GM18870 (cell line): ENCODE measurements around the gene GAK.

Experiments used
- ATAC-seq: cut with Tn5 transposase; IDR thresholded peaks from one replicate; pipeline ENCODE4 v1.9.1; 2021; ENCODE audit warnings: moderate library complexity; ENCODE audit not compliant: unreplicated experiment

Gene GAK

DNA sequence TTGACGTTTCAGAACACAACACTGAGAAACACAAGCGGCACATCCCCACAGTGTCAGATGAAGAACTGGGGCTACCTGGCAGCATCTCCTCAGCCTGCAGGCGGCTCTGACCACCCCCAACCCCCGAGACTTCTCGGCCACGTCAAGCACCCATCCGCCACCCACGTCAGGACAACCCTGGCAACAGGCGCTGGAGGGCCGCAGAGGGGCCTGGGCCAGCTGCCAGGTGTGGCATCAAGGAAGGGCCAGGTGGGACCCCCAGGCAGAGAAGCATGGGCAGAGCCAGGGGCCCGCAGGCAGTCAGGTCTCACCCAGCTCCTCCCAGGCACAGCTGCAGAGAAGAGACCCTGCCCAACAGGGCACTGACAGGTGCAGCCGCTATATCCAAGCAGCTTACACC lies 22.3 kb downstream of the GAK start:
- no peak for ATAC-seq

DNA sequence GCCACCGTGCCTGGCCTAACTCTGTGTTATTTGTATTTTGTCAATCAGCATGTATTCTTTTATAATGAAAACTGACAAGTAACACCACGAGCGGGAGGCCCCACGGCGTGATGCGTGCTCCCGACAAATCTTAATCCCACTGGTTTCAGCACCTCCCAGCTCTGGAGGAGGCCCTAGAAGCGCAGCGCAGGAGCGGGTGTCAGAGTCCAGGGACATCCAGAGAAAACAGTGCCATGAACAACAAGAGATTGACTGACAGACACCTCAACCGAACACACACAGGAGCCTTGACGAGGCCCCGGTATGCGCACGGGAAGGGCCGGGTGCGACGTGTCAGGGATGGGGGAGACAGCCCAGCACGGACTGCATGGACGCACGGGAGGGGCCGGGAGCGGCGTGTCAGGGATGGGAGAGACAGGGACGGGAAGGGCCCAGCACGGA lies 23.0 kb downstream of the GAK start:
- ATAC-seq = no peak

DNA sequence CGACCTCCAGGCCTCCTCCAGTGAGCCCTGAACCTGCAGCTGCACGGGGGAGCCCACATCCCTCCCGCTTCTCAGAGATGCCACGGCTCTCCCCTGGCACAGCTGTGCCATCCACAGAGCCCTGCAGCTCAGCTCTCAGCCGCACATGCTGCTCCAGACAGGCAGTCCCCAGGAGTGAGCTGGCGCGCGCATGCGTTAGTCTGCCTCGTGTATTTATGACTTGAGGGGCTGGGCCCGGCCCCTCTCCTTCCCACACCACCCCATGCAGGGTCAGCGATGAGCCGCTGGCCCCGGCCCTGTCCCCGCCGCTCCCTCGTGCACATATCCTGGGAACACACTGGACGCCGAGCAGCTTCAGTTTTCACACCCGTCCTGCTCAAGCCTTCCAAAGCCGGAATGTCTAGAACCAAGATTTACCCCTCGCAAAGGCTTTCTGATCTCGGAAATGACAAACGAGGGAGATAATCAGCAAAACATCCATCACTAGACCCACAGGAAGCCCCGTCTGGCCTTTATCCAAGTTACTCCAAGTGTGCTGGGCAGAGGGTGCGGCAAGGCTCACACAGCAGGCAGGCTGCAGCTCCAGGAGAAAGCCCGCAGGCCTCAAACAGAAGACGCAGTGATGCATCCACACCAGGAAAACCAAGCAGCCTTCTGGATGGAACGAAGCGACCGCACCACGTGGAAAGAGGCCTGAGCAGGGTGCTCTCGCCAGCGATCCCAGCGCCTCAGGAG lies 24.3 kb downstream of the GAK start:
- no peak for ATAC-seq

DNA sequence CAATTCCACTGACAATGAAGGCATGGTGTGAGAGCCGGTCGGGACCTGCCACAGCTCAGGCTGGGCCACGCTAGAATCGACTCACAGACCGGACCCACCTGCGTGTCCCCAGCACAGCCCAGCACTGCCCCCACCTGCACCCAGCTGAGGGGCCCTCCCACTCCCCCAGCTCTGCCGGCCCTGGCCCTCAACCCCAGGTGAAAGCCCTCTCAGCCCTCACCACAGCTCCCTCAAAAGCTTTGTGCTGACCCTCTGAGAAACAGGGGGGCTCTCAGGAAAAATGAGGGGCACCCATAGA lies 25.1 kb downstream of the GAK start:
- ATAC-seq = no peak

DNA sequence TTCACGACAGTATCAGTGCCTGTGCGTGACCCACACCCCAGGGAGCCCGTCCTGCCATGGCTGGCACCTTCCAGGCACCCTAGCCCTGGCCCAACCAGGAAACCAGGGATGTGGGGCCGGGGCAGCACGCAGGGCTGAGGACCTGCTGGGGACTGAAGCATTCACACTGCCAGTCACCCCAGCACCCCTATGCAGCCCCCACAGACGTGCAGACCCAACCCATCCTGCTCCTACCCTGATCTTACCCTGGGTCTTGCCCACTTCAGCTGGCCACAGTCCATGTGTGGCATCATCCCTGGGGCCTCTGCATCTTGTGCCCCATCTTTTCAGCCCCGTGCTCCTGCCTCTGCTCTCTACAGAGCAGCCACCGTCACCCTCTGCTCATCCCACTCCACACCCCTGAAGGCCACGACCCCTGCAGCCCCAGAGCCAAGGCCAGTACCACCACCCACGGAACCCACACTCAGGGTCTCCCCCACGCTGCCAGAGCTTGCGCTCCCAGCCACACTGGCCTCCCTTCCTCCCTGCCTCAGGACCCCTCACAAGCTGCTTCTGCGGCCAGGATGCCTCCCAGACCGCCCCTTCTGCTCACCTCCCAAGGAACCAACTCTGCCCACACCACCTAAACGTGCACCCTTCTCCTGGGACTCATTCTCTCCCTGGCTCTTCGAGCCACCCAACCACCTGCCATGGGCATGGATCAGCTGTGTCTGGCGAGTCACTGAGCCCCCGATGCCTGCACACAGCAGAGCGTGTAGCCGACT lies 25.6 kb downstream of the GAK start:
- no peak for ATAC-seq

DNA sequence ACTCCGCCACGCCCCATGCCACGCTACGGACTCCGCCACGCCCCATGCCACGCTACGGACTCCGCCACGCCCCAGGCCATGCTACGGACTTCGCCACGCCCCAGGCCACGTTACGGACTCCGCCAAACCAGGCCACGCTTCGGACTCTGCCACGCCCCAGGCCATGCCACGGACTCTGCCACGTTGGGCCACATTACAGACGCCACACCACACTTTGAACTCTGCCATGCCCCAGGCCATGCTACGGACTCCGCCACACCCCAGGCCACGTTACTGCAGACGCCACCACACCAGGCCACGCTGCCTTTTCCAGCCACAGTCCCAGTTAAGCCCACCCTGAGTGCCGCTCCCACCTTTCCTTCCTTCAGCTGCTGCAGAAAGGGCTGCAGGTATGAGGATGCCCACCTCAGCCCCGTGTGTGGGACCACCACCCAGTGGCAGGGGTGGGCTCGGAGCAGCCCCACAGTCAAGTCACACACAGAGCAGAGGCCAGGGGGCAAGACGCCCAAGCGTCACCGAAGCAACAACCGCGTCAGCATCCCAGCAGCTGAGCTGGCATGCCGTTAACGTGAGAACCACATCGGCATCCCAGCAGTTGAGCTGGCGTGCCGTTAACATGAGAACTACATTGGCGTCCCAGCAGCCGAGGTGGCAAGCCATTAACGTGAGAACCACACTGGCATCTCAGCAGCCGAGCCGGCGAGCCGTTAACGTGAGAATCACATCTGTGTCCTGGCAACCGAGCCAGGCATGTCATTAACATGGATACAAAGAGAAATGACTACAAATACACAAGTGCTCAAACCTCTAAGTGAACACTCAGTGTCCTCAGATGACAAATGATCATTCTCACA lies 26.4 kb downstream of the GAK start:
- no peak for ATAC-seq

DNA sequence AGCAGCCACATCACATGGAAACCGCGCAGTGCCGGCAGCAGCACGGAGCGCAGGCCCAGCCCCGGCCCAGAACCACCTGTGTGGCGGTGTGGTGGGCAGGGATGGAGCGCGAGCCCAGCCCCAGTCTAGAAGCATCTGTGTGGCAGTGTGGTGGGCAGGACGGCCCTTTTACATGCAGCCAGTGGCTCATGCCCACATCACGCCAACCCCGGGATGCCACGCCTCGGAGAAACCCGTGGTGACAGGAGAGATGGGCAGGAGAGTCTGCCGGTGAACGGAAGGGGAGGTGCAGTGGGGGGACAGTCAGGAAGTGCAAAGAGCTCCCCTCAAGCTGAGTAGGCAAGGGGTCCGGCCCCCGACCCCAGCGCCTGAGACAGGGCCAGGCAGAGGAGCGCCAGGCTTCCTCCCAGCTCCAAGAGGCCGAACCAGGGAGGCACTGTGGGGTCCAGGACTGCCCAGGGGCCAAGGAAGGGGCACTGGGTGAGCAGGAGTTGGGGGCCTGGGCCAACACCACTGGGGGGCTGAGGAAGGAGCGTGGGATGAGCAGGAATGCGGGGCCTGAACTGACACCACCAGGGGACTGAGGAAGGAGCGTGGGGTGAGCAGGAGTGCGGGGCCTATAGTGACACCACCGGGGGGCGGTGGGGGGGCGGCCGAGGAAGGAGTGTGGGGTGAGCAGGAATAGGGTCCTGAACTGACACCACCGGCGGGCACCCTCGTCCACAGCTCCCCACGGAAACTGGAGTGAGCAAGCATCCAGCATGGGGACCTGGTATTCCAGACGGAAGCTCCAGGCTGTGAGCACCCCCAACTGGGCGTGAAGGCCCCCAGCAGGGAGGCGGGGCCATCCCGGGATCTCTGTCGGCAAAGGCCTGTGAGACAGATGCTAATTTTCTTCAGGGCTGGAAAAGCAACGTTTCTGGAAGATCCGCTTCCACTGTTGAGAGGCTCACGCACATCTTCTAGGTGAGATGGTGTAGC lies 28.8 kb downstream of the GAK start:
- ATAC-seq = no peak

DNA sequence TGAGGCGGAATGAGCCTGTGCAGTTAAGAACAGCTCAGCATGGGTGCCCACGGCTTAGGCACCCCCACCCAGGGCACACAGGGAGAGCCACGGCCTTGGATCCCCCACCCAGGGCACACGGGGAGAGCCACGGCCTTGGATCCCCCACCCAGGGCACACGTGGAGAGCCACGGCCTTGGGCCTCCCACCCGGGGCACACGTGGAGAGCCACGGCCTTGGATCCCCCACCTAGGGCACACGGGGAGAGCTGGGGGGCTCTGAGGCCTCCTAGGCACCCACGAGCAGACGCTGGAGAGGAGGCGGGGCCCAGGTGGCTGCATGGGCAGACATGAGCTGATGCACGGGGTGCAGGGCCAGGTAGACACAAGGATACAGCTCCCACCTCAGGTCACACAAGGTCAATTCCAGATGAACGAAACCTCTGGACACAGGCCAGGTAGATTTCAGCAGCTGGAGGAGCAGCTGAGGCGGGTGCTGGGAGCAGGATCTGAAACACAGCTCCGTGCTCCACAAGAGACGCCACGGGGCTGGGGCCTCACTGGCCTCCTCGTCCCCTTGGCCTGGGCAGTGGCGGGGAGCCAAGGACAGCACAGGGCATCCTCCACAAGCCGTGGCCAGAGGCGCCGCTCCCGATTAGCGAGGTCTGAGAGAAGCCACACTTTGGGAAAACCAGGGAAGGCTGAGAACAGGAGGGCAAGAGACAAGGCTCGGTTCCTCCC lies 30.8 kb downstream of the GAK start:
- no peak for ATAC-seq

DNA sequence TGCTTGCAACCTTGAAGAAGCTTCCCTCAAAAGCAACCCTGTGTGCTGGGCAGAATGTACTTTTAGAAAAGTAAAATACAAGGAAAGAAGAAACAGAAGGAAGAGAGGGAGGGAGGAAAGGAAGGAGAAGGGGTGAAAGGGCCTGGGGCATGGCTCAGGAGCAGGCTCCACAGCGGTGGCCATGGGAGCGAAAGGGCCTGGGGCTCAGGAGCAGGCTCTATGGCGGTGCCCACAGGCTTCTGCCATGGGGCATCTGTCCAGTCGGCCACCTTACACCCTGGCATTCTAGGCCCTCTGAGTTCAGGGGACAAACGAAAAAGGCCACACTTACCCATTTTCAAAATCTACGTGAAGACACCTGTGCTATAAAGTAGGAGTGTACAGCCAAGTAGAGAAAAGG lies 31.4 kb downstream of the GAK start:
- no peak for ATAC-seq

DNA sequence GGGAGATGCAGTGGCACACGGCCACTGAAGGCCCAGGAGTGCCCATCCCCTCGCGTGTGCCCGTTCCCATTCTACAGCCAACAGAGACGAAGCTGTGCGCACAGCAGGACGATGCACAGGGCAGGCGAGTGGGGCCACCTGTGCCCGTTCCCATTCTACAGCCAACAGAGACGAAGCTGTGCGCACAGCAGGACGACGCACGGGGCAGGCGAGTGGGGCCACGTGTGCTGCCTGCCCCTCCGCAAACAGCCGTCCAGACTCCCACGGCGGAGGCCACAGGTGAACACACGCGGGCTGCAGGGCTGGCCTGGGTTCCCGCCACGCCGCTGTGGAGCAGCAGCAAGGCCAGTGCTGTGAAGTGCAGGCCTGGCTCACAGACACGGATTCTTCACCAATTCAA lies 32.0 kb downstream of the GAK start:
- no peak for ATAC-seq

DNA sequence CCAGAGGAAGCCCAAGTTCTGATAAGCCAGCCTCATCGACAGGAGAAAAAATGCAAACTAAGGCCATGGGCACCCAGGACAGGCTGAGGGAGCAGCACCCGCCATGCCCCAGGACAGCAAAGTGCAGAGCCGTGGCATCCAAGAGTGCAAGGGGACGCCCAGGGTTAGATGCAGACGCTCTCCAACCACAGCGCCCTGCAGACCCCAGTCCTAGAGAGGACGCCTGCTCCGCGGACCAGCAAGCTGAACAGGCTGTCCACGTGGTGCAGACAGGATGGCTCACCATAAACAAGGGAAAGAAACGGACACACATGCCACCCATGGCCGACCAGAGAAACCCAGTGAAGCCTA lies 32.6 kb downstream of the GAK start:
- ATAC-seq = no peak

DNA sequence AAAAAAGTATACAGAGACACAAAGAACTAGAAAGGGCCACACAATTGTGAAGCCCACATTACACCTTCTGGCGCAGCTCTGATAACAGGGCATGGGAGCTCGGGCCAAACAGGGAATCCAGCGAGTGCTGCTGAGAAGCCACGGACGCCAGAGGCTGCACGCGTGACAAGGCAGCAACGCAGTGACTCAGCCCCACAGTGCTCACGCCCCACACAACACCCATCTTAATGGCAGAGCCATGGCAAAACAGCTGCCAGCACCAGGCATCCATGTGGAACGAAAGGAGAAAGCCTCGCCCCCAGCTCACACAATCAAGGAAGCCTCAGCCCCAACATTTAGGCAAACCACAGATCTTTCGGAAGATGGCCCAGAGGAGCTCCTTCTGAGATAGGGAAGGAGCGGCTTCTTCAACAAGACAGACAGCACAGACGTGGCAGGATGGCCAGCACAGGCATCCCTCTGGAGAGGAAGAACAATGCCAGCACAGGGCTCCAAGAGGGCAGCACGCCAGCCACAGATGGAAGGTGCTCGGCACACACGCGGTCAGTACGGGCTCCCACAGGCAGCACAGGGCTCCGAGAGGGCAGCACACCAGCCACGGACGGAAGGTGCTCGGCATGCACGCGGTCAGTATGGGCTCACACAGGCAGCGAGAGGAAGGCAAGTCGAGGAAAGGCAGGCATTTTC lies 33.1 kb downstream of the GAK start:
- ATAC-seq = no peak

DNA sequence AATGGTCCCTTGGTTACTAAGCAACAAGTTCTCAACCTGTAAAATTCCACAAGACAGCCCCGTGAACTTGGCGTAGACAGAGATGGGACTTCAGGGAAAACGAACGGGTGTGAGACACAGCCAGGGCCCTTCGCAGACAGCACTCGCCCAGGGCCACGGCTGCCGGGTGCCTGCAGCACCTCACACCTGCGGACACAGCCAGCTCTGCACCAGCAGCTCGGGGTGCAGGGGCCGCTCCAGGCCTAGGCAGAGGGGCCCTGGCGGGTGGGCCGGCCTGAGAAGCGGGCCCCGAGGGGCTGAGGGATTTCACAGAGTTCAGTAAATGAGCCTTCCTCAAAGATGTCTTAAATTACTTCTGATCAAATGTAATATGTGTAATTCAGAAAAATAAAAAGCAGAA lies 34.0 kb downstream of the GAK start:
- ATAC-seq = no peak

DNA sequence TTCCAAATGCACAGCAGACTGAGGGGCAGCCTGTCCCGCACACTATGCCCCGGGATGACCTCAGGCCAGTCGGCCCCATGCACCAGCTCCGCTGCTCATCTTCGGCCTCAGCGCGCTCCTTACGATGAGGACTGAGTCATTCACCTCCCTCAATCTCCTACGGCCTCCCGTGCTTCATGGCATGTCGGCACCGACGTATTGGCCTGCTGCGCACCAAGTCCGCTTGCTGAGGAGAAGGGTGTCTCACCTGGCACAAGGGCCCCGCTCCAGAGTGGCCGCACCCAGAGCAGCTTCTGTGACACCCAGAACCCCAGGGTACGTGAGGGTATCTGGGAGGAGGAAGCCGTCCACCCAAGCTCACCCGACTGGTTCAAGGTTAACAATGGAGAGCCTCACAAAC lies 35.5 kb downstream of the GAK start:
- no peak for ATAC-seq

DNA sequence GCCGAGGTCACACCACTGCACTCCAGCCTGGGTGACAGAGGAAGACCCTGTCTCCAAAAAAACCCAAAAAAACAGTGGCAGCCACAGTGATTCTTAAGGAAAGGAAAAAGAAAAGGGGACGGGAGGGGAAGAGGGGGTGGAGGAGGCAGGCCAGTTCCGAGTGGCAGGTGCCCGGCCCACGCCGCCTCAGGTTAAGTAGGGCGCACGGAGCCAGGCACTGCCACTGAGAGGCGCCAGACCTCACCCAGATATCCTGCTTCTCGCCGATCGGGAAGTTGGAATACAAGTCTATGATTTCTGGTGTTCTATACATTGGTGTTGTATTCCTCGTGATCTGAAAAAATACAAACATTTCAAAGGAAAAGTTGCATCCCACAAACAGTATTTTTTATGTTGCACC lies 35.9 kb downstream of the GAK start:
- no peak for ATAC-seq

DNA sequence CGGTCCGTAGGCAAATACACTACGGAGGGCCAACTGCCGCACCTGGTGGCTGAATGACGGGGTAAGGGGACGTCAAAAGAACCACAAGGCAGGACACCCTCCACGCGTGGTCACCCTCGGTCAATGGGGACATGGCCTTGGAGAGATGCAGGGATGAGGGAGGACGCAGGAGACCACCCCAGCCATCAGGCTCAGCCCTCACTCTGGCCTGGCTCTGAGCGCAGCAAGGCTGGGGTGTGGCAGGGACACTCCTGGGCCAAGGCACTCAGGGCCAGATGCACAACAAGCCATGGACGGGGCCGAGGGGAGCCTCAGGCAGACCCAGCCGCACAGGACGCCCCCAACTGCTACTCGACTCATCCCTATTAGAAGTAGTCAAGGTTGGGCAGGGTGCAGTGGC lies 36.5 kb downstream of the GAK start:
- no peak for ATAC-seq

DNA sequence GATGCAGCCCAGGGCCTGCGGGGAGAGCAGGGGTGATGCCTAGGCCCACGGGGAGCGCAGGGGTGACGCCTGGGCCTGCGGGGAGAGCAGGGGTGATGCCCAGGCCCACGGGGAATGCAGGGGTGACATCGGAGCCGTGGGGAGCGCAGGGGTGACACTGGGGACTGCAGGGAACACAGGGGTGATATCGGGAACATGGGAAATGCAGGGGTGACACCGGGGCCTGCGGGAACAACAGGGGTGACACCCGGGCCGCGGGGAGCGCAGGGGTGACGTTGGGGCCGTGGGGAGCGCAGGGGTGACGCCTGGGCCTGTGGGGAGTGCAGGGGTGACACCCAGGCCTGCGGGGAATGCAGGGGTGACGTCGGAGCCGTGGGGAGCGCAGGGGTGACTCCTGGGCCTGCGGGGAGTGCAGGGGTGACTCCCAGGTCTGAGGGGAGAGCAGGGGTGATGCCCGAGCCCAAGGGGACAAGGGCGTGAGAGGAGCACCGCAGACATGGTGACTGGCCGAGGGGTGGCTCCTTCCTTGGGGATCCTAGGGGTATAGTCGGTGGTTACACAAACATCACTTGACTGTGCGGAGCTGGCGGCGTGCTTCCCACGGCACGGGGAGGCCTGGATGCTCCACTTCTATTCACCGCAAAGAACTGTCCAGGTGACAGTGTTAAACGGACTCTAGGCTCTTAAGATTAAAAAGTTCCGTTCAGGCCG lies 38.0 kb downstream of the GAK start:
- no peak for ATAC-seq

DNA sequence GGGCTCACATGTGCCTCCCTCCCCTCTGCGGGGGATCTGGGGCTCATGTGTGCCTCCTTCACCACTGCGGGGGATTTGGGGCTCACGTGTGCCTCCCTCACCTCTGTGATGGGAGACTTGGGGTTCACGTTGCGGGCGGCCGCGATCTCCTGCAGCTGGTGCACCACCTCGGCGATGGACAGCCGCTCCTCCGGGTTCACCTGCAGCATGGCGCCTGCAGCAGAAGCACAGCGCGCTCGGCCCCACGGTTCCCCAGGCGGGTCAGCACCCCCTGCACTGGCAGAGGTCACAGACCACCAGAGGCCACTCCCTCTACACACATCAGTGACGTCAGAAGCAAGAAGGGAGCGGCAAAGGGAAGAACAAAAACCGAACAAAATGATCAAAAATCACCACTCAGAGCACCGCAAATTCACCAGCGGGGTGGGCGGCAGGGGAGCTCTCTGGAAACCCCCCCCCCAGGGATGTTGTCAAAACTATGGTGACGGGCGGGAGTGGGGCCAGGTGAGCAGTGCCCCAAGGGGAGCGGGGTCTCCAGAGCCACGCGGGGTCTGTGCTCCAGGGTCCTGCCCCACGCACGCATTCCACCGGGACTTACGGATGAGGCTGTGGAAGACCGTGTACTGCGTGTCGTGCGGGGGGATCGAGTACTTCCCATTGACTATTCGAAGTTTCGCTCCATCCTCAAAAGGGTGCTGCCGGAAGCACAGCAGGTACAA lies 38.7 kb downstream of the GAK start:
- no peak for ATAC-seq
